Endothelial cell of umbilical vein (primary cell): Measurements from ENCODE around the gene SPOCD1. TPM values are rescaled to one million over a fixed set of nuclear protein-coding genes. Genes with fewer than 3 reads are reported as not detected.

ENCODE experiments used
- BruUV-seq: library from RNA; stranded (reverse); fragments of 400-500 nt; replicated peaks from 2 replicates; lab custom pipeline; 2021; lab: Mats Ljungman, UMichigan
- CTCF ChIA-PET: fragments of 300-600, 350-600 bp; sonication (Branson Sonifier 250); formaldehyde crosslinking; loops from one replicate; lab custom pipeline; 2021; ENCODE audit warnings: antibody characterized with exemption, inconsistent platforms; lab: Charles Lee
- POLR2A ChIA-PET: fragments of 300-600, 350-600 bp; sonication (Branson Sonifier 250); formaldehyde crosslinking; loops from one replicate; lab custom pipeline; 2021; ENCODE audit warnings: antibody characterized with exemption, inconsistent platforms; lab: Charles Lee
- DNase-seq: peaks from one replicate; pipeline ENCODE4 v3.0.0-alpha.2; 2011; ENCODE audit warnings: low read depth, low spot score
- FAIRE-seq: peaks from 2 replicates; lab custom pipeline; 2011; peaks lifted over from hg19 to GRCh38; lab: Jason Lieb, UNC
- H2AFZ ChIP-seq: 2 replicates; pipeline ENCODE4 v1.6.0; 2012; ENCODE audit warnings: low read depth, low read length, control low read depth, inconsistent platforms
- H3K27ac ChIP-seq: 2 replicates; pipeline ENCODE4 v1.5.1; 2011; ENCODE audit warnings: low read depth, mild to moderate bottlenecking, control low read depth, low read length, moderate library complexity; ENCODE audit not compliant: insufficient read depth
- H3K27me3 ChIP-seq, 2 experiments: 2 replicates each; pipeline versions ENCODE4 v1.6.0 to v1.6.1; 2011; ENCODE audit warnings: low read length in 2 of 2, mixed read lengths in 1 of 2; ENCODE audit not compliant: control insufficient read depth in 2 of 2, insufficient read depth in 2 of 2
- H3K36me3 ChIP-seq, 2 experiments: 2 replicates in 1 of 2; 3 replicates in 1 of 2; pipeline ENCODE4 v1.5.1; 2011; ENCODE audit warnings: low read length in 2 of 2, mild to moderate bottlenecking in 1 of 2, moderate library complexity in 1 of 2; ENCODE audit not compliant: control insufficient read depth in 2 of 2, insufficient read depth in 2 of 2; ENCODE audit errors: extremely low read depth in 1 of 2
- H3K4me1 ChIP-seq: 3 replicates; pipeline ENCODE4 v1.5.1; 2011; ENCODE audit warnings: mild to moderate bottlenecking, low read length; ENCODE audit not compliant: control insufficient read depth, insufficient read depth; ENCODE audit errors: extremely low read depth
- H3K4me2 ChIP-seq: 2 replicates; pipeline ENCODE4 v1.6.1; 2011; ENCODE audit warnings: low read length, control low read depth, mixed read lengths; ENCODE audit not compliant: insufficient read depth
- H3K4me3 ChIP-seq, 3 experiments: fragments of 200-600 bp in 1 of 3; sonication (generic), shearing (Covaris generic) in 1 of 3; replicated peaks in 1 of 3; 2 replicates each; pipeline ENCODE4 v1.5.1; 2011 to 2016; ENCODE audit warnings: control low read depth in 3 of 3, low read length in 3 of 3, mild to moderate bottlenecking in 2 of 3, inconsistent platforms in 1 of 3, low read depth in 1 of 3, moderate library complexity in 1 of 3; ENCODE audit not compliant: insufficient read depth in 1 of 3
- H3K79me2 ChIP-seq: 2 replicates; pipeline ENCODE4 v1.6.0; 2012; ENCODE audit warnings: low read length, inconsistent platforms; ENCODE audit not compliant: control insufficient read depth, insufficient read depth
- H3K9ac ChIP-seq: replicated peaks from 2 replicates; pipeline ENCODE3; 2011; ENCODE audit warnings: low read length, control low read depth; ENCODE audit not compliant: insufficient read depth; ENCODE audit errors: extremely low read depth
- H3K9me1 ChIP-seq: replicated peaks from 3 replicates; pipeline ENCODE4 v1.6.0; 2011; ENCODE audit warnings: mild to moderate bottlenecking, low read length; ENCODE audit not compliant: control insufficient read depth, insufficient read depth; ENCODE audit errors: extremely low read depth
- H3K9me3 ChIP-seq: replicated peaks from 2 replicates; pipeline ENCODE4 v1.5.1; 2012; ENCODE audit warnings: low read length, inconsistent platforms; ENCODE audit not compliant: control insufficient read depth, insufficient read depth
- H4K20me1 ChIP-seq: replicated peaks from 2 replicates; pipeline ENCODE3; 2011; ENCODE audit warnings: mild to moderate bottlenecking, low read length; ENCODE audit not compliant: control insufficient read depth, insufficient read depth; ENCODE audit errors: extremely low read depth
- CTCF ChIP-seq, 2 donors: IDR thresholded peaks; 1 replicate in 1 of 2; 2 replicates in 1 of 2; pipeline ENCODE4 v1.5.1; 2011; ENCODE audit warnings: low read length in 2 of 2, mild to moderate bottlenecking in 2 of 2, moderate library complexity in 2 of 2, control low read depth in 1 of 2, inconsistent platforms in 1 of 2, low read depth in 1 of 2; ENCODE audit not compliant: insufficient read depth in 1 of 2; ENCODE audit errors: extremely low read depth in 1 of 2
- EZH2 ChIP-seq: IDR thresholded peaks from 2 replicates; pipeline ENCODE4 v1.6.1; 2012; ENCODE audit warnings: borderline replicate concordance, low read depth, mild to moderate bottlenecking, moderate library complexity, low read length, inconsistent platforms; ENCODE audit not compliant: severe bottlenecking
- JUN ChIP-seq: IDR thresholded peaks from 2 replicates; pipeline ENCODE4 v1.6.1; 2011; ENCODE audit warnings: borderline replicate concordance, low read depth; ENCODE audit not compliant: insufficient read length, insufficient read depth
- MAX ChIP-seq: IDR thresholded peaks from 2 replicates; pipeline ENCODE4 v1.6.1; 2011; ENCODE audit not compliant: insufficient read depth, insufficient read length
- MYC ChIP-seq: IDR thresholded peaks from one replicate; pipeline ENCODE4 v1.6.1; 2011; ENCODE audit warnings: mild to moderate bottlenecking, low read depth, low read length
- POLR2A ChIP-seq: IDR thresholded peaks from 2 replicates; pipeline ENCODE4 v1.6.1; 2012; ENCODE audit warnings: low read depth, mild to moderate bottlenecking, control low read depth, low read length
- POLR2AphosphoS5 ChIP-seq: IDR thresholded peaks from 2 replicates; pipeline ENCODE4 v1.6.1; 2012; ENCODE audit warnings: low read depth, mild to moderate bottlenecking, control low read depth, low read length, moderate library complexity; ENCODE audit not compliant: insufficient read depth
- dilution Hi-C: fragments of 300-500 bp; cut with MboI; formaldehyde crosslinking; loops from one replicate; pipeline ENCODE4 v1.15.0; 2019; ENCODE audit warnings: low sequenced_read_pairs; ENCODE audit not compliant: extremely low pct_ligation_motif_present
- intact Hi-C: fragments of 100-400 bp; cut with micrococcal nuclease; formaldehyde crosslinking; loops from one replicate; pipeline ENCODE4 v1.10.0; 2022
- polyA plus RNA-seq, 4 experiments: library from polyadenylated mRNA; depleted of rRNA in 3 of 4; stranded (reverse) in 3 of 4; unstranded in 1 of 4; fragments of >200 nt; gene quantifications; 2 replicates each; pipeline versions ENCODE4 v1.2.1 to v1.2.3, GENCODE V29; 2011 to 2012; ENCODE audit warnings: missing spikeins in 1 of 4
- total RNA-seq: library from RNA; stranded (reverse); gene quantifications from 2 replicates; pipeline ENCODE4 v1.2.3, GENCODE V29; 2021

SPOCD1 gene
- total and polyA plus RNA-seq, 2 donors (not counting 3 experiments of a cell fraction or from before 2014, with no cell fraction given): 0.27 to 33.0 TPM

GRCh38 chr1:31830511-31830910, 14.7 kb upstream of the SPOCD1 start:
- Histone ChIP-seq H3K9me1 (no peaks in the 10 kb centered on the region), H3K27me3 (peaks cover 1 to 2% of the 10 kb centered on the region in 2 experiments), H2AFZ (no peak overlapping the region), H3K79me2 (no peaks in the 10 kb centered on the region), H3K4me2 (no peak overlapping the region), H3K9me3 (no peaks in the 10 kb centered on the region), H4K20me1 (no peaks in the 10 kb centered on the region), H3K27ac (no peak overlapping the region), H3K9ac (no peak overlapping the region), H3K36me3 (no peaks in the 10 kb centered on the region), H3K4me3 (no peak overlapping the region), H3K4me1 (no peaks in the 10 kb centered on the region)
- dilution Hi-C loops: no loop called here
- no TSS peak for BruUV-seq
- no peak for FAIRE-seq
- ChIA-PET POLR2A (no interaction called here), CTCF (interaction anchor here (0.8 kb wide), 1 partner anchor 142 kb away, joined by 3 read pairs; no protein-coding TSS in a partner anchor)
- TF ChIP-seq POLR2A (no peak), JUN (no peak), MAX (no peak), CTCF (IDR thresholded peaks at IDR 0.05; ENCODE audit: extremely low read depth in 1 of 2, insufficient read depth in 1 of 2, low read depth in 1 of 2, low read length in 2 of 2) (no peak), MYC (no peak), POLR2AphosphoS5 (no peak), EZH2 (no peak)
- intact Hi-C loops: no loop called here
- no peak for DNase-seq
